Calu3 (cell line): ENCODE results near the gene ATP4A. TPM values are rescaled to one million over a fixed set of nuclear protein-coding genes. Genes with fewer than 3 reads are reported as not detected.

ENCODE experiments used
- BruUV-seq: library from RNA; stranded (reverse); fragments of 400-500 nt; replicated peaks from 2 replicates; lab custom pipeline; 2021; lab: Mats Ljungman, UMichigan
- CTCF ChIA-PET: fragments of 300-600 bp; sonication (Branson Sonifier 250); formaldehyde crosslinking; loops from one replicate; lab custom pipeline; 2022; ENCODE audit warnings: antibody characterized with exemption; lab: Charles Lee
- DNase-seq: peaks from one replicate; pipeline ENCODE4 v3.0.0; 2022
- H3K27ac Mint-ChIP-seq: one replicate; pipeline ENCODE4 v1.8.0; 2022; ENCODE audit warnings: mixed read lengths; ENCODE audit not compliant: unreplicated experiment
- H3K27me3 Mint-ChIP-seq: one replicate; pipeline ENCODE4 v1.8.0; 2022; ENCODE audit warnings: mixed read lengths; ENCODE audit not compliant: unreplicated experiment
- H3K36me3 Mint-ChIP-seq: one replicate; pipeline ENCODE4 v1.8.0; 2022; ENCODE audit warnings: mild to moderate bottlenecking, moderate library complexity, mixed read lengths; ENCODE audit not compliant: insufficient read depth, unreplicated experiment
- H3K4me1 Mint-ChIP-seq: one replicate; pipeline ENCODE4 v1.8.0; 2022; ENCODE audit warnings: mild to moderate bottlenecking, low read depth, mixed read lengths; ENCODE audit not compliant: unreplicated experiment
- H3K4me3 Mint-ChIP-seq: one replicate; pipeline ENCODE4 v1.8.0; 2022; ENCODE audit warnings: mild to moderate bottlenecking, low read depth, moderate library complexity, mixed read lengths; ENCODE audit not compliant: unreplicated experiment
- H3K9me3 Mint-ChIP-seq: one replicate; pipeline ENCODE4 v1.8.0; 2022; ENCODE audit warnings: low read depth, mixed read lengths; ENCODE audit not compliant: unreplicated experiment
- CTCF ChIP-seq: fragments of 200-600 bp; IDR thresholded peaks from one replicate; pipeline ENCODE4 v1.8.0; 2022; ENCODE audit warnings: antibody characterized with exemption; ENCODE audit not compliant: unreplicated experiment
- intact Hi-C: fragments of 100-400 bp; cut with micrococcal nuclease; formaldehyde crosslinking; loops from one replicate; pipeline ENCODE4 v1.10.0; 2022; ENCODE audit not compliant: unreplicated experiment
- total RNA-seq: library from RNA; stranded (reverse); gene quantifications from 2 replicates; pipeline ENCODE4 v1.2.3, GENCODE V29; 2022

ATP4A gene
- total RNA-seq, 1 experiment from 2014 or later: not detected

GRCh38 chr19:35539314-35539713 lies 24.1 kb downstream of the ATP4A start:
- DNase-seq: no peak
- peaks cover 21% of the 10 kb centered on the region for H3K36me3 Mint-ChIP-seq
- intact Hi-C loops: no loop called here
- H3K4me1 Mint-ChIP-seq: no peaks in the 10 kb centered on the region
- no peak for TF ChIP-seq CTCF
- H3K27me3 Mint-ChIP-seq: peaks cover 11% of the 10 kb centered on the region
- no peak overlapping the region for H3K4me3 Mint-ChIP-seq
- CTCF ChIA-PET: no interaction called here
- no TSS peak for BruUV-seq
- no peak overlapping the region for H3K27ac Mint-ChIP-seq
- no peaks in the 10 kb centered on the region for H3K9me3 Mint-ChIP-seq

GRCh38 chr19:35534803-35535480 lies 28.5 kb downstream of the ATP4A start:
- peaks cover 6% of the 10 kb centered on the region for H3K36me3 Mint-ChIP-seq
- TF ChIP-seq CTCF: no peak
- peaks cover 52% of the 10 kb centered on the region for H3K27me3 Mint-ChIP-seq
- no TSS peak for BruUV-seq
- intact Hi-C loops: no loop called here
- CTCF ChIA-PET: interaction anchor here (0.6 to 1.0 kb wide), 3 partner anchors 9 to 432 kb away, joined by 3 to 5 read pairs (median 5); partner anchors contain the start of gene DMKN
- DNase-seq: no peak
- no peak overlapping the region for H3K4me3 Mint-ChIP-seq
- no peak overlapping the region for H3K27ac Mint-ChIP-seq
- no peaks in the 10 kb centered on the region for H3K4me1 Mint-ChIP-seq
- H3K9me3 Mint-ChIP-seq: no peaks in the 10 kb centered on the region

- Mint-ChIP-seq H3K9me3 (no peaks in the 10 kb centered on the region), H3K27me3 (peaks cover 63% of the 10 kb centered on the region), H3K4me3 (no peak overlapping the region), H3K4me1 (no peaks in the 10 kb centered on the region), H3K36me3 (peaks cover 6% of the 10 kb centered on the region), H3K27ac (no peak overlapping the region)
- no peak for TF ChIP-seq CTCF
- peak; percentile 50 for DNase-seq
- BruUV-seq: no TSS peak
- intact Hi-C loops: no loop called here
- CTCF ChIA-PET: no interaction called here
These were observed 29.6 kb downstream of the ATP4A start for GRCh38 chr19:35533822-35534392.

GRCh38 chr19:35533201-35533821 lies 30.1 kb downstream of the ATP4A start, which contains the start of gene GAPDHS:
Gene GAPDHS (plus strand): TSS chr19:35533456. CDS start chr19:35533528, 72 bp downstream.
- Mint-ChIP-seq H3K27ac (no peak within 1 kb of the TSS), H3K27me3 (peaks cover 69% of the 10 kb centered on the region), H3K4me1 (no peaks in the 10 kb centered on the region), H3K9me3 (no peaks in the 10 kb centered on the region), H3K36me3 (peaks cover 6% of the 10 kb centered on the region), H3K4me3 (no peak within 1 kb of the TSS)
- CTCF ChIA-PET: no interaction called here
- no peak for DNase-seq
- intact Hi-C loops: no loop called here
- TF ChIP-seq CTCF: no peak
- no TSS peak for BruUV-seq
